EL (cell line): Measurements from ENCODE around the gene TRIM10.
"Not testable (repeated sequence)": the region's sequence is repeated elsewhere in the genome, so short reads cannot be mapped to it uniquely, and the experiment has no call there.

Experiments used
- DNase-seq: peaks from one replicate; pipeline ENCODE4 v3.0.0-alpha.2; 2016

Gene TRIM10

GRCh38 chr6:30171677-30172471 is 10.9 kb upstream of the TRIM10 start:
- DNase-seq: peak; percentile 51

GRCh38 chr6:30169658-30170614 is 8.9 kb upstream of the TRIM10 start:
- peak; percentile 62 for DNase-seq

DNA sequence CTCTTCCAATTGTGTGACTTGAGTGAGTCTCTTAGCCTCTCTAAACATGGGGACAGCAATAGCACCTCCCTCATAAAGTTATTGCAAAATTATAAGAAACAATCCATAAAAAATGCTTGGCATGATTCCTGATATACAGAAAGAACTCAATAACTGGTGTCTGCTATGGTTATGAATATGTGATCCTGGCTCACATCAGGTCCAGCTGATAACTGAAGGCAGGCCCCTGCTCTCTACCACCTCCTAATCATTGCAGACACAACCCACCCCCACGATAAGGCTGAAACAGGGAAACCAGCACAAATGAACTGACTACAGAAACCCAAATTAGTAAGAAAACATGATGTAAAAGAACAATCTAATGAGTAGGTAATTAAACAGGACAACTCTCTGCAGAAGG is 7.7 kb upstream of the TRIM10 start:
- no peak for DNase-seq

DNA sequence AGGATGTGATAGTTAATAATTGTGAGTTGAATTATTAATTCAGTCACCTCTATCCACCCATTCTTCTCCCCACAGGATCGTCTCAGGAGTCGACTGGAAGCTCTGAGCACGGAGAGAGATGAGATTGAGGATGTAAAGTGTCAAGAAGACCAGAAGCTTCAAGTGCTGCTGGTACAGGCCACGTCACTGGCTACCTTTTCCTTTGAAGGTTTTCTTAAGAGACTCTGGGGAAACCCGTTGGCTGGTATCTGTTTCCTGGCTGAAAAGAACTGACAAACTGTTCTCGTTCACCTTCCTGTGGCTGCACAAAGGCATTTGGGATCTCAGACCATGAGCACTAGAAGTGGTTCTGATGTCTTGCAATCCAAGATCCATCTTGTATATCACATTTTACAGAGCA is 6.1 kb upstream of the TRIM10 start:
- no peak for DNase-seq

DNA sequence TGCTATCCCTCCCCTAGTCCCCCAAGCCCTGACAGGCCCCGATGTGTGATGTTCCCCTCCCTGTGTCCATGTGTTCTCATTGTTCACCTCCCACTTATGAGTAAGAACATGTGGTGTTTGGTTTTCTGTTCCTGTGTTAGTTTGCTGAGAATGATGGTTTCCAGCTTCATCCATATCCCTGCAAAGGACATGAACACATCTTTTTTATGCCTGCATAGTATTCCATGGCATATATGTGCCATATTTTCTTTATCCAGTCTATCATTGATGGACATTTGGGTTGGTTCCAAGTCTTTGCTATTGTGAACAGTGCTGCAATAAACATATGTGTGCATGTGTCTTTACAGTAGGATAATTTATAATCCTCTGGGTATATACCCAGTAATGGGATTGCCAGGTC is 4.2 kb upstream of the TRIM10 start:
- DNase-seq: not testable (repeated sequence)

- no peak for DNase-seq
Observed at GRCh38 chr6:30164714-30165113, 3.7 kb upstream of the TRIM10 start.

DNA sequence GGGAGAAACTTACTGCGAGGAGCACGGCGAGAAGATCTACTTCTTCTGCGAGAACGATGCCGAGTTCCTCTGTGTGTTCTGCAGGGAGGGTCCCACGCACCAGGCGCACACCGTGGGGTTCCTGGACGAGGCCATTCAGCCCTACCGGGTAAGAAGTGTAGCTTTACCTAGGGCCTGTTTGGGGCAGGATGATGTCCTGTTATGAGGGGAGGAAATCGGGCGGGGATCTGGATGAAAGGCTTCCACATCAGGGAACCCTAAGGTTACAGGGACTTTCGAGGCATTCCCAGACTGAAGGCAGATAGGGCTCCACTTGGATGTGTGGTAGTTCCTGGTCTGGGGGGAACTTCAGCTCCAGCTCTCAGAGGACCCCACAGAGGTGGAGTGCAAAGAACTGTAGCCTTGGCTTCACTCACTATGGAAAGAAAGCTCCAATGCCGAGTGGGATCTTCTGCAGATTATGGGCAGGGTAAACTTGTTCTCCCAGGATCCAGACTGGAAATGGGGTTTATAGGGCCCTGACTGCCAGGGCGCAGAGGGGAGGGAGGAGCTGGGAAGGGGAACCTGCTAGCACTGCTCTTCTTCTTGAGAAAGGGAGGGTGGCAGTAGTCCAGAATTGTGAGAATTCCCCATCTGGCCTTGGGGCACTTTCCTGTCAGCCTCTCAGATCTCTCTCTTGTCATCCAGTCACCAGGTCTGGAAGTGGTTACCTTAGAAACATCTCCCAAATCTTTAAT is 3.1 kb upstream of the TRIM10 start:
- DNase-seq: no peak

- no peak for DNase-seq
Observed at GRCh38 chr6:30163090-30163917, 2.3 kb upstream of the TRIM10 start, which contains the start of gene TRIM15. TSS of gene TRIM15 (plus strand) at chr6:30163546. CDS start at chr6:30163685, 139 bp downstream.

- DNase-seq: no peak
Observed at GRCh38 chr6:30162265-30163089, 1.5 kb upstream of the TRIM10 start.

DNA sequence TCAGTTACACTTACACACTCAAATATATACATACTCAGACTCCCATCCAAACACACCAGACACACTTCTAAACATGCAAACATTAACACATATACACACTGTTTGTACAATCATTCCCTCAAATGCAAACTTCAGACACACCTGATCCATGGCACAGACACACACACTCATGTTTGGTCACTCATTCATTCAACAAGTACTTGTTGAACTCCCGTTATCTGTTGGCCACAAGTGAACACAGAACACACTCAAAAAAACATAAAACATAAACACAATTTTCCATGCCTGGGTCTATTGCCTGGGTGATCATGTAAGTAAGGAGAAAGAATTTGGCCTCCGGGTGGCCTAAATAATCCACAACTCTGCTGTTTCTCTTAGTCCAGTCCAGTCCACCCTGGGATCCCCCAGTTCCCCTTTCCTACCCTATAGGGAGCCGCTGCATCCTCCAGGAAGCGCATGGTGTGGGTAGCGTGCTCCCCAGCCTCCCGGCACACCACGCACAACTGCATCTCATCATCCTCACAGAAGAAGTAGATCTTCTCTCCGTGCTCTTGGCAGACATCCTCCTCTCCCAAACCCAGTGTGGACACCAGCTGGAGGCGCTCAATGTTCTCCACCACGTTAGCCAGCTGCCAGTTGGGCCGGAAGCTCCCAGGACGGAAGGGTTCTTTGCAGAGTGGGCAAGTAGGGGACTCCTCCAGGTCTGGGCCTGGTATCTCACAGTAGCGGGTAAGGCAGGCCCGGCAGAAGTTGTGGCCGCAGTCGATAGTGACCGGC is 815 bp downstream of the TRIM10 start:
- no peak for DNase-seq

GRCh38 chr6:30158475-30159040 is 2.5 kb downstream of the TRIM10 start:
- no peak for DNase-seq

DNA sequence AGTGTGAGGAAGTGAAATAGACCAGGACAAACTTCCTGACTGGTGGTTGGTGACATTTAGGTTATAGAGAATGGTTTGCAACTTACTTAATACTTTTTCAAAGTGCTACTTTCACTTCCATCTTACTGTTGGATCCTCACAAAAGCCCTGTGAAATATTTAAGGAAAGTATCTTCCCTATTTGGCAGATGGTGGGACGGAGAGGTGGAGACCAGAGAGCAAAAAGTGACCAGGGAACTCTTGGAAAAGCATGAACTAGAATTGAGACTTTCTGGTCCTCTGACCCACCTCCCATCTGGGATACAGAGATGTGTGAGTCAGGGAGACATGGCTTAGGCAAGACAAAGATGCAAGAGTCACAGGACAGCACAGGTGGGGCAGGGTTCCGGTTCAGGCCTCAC is 3.0 kb downstream of the TRIM10 start:
- DNase-seq: no peak

- no peak for DNase-seq
Observed at GRCh38 chr6:30157581-30157980, 3.4 kb downstream of the TRIM10 start.

DNA sequence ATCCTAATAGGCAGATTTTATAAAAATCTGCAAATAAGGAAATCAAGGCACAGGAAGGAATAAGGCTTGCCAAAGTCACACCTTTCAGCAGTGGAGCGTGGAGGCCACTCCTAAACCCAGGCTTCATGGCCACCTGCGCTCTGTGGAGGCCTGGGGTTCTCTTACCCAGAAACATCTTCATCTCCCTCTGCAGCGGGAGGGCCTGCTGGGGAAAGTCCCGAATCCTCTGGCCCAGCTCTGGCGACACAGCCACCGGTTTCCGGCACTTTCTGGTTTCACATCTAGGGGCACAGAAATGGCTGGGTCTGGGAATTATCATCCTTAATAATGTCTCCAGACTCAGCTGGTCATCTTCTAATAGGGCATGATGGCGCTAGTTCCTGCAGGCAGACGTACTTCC is 4.2 kb downstream of the TRIM10 start:
- no peak for DNase-seq

DNA sequence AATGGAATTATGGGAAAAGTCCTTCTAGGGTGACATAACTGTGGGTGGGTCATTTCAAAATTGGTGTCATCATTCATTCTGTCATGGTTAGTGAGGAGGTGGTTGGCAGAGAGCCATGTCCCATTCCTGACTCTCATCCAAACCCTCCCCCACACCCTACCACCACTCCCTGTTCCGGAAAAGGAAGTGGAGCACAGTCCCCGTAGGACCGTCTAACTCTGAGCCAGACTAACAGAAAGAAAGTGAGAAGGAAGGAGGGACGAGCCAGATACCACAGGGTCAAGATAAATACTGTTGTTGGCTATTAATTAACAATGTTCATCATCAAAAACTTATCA is 4.8 kb downstream of the TRIM10 start:
- peak; percentile 73 for DNase-seq

- DNase-seq: no peak
Observed at GRCh38 chr6:30155520-30156261, 5.3 kb downstream of the TRIM10 start.

DNA sequence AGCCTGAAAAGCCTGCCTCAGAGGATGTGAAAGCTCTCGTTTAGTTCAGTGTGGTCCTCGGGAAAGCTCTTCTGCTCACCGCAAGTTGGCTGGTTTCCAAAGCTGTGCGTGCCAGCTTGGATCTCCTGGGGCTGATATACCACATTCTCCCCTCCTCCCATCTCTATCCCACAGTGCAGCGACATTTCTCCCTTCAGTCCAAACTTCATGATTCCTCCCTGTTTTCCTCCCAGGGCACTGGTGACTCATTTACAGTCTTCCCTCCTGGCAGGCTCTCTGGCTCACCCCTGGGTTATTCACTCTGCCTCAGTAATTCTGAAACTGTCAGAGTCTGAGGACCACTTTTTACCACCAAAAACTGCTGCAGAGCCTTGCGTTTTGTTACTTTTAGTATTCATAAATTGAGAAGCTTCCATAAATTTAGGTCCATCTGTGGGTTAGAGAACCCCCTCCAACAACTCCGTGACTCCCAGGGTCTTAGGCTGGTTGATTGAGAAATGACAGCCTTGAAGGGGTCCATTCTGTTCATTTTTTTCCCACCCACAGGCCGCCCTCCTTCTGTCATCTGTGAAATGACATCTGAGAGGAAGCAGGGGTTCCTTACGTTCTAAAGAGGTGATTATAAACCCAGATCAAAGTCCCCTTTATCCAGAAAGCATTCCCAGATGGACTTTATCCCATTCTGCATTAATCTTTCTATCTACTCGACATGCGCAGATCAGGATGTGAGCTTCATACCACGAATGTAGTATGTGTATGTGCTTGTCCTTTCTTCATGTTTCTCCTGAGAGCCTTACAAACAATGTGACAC is 6.1 kb downstream of the TRIM10 start:
- DNase-seq: peak; percentile 94

- DNase-seq: no peak
Observed at GRCh38 chr6:30154061-30154460, 7.0 kb downstream of the TRIM10 start.
